ENCODE results near the gene FASTKD3.
"Not testable (repeated sequence)": the region's sequence is repeated elsewhere in the genome, so short reads cannot be mapped to it uniquely, and the experiment has no call there.

FASTKD3 gene

GRCh38 chr5:7868773-7869473, at the start of gene FASTKD3, which contains the start of gene MTRR:
Gene FASTKD3 (minus strand): TSS chr5:7869031. CDS start chr5:7868083, 948 bp downstream.
Gene MTRR (plus strand): TSS chr5:7869148. CDS start chr5:7870795, 1,647 bp downstream.
- Histone ChIP-seq H3K4me3 (ENCODE audit: low read depth, low read length, poor library complexity, severe bottlenecking) (peak within 1 kb of the TSS; percentile 99), H3K9ac (ENCODE audit: low read length) (peak within 1 kb of the TSS; percentile 98), H3K79me2 (ENCODE audit: insufficient read depth, low read length) (peaks cover 71% of the 10 kb centered on the region)

GRCh38 chr5:7917130-7918123, 48.6 kb upstream of the FASTKD3 start:
- Histone ChIP-seq H3K27me3 (ENCODE audit: insufficient read depth, low read length) (no peaks in the 10 kb centered on the region), H3K9ac (ENCODE audit: low read length) (no peak overlapping the region), H3K36me3 (ENCODE audit: insufficient read depth, low read length) (no peaks in the 10 kb centered on the region), H3K79me2 (ENCODE audit: insufficient read depth, low read length) (no peaks in the 10 kb centered on the region), H2AFZ (ENCODE audit: low read length) (no peak overlapping the region), H3K4me3 (ENCODE audit: low read depth, low read length, poor library complexity, severe bottlenecking) (no peak overlapping the region), H4K20me1 (ENCODE audit: insufficient read depth, low read length) (no peaks in the 10 kb centered on the region), H3K4me1 (ENCODE audit: insufficient read depth, low read length, severe bottlenecking) (no peaks in the 10 kb centered on the region), H3K9me3 (ENCODE audit: low read length) (no peaks in the 10 kb centered on the region), H3K4me2 (ENCODE audit: low read length) (no peak overlapping the region), H3K9me2 (ENCODE audit: low read depth, low read length) (no peaks in the 10 kb centered on the region), H3F3A (ENCODE audit: insufficient read depth, low read length) (no peaks in the 10 kb centered on the region), H3K27ac (ENCODE audit: low read depth, low read length, poor library complexity, severe bottlenecking) (no peak overlapping the region)
- no peak for TF ChIP-seq CTCF (IDR thresholded peaks at IDR 0.05; ENCODE audit: low read length)

More at GRCh38 chr5:7868773-7869473, at the start of gene FASTKD3, which contains the start of gene MTRR:
- H3K4me2 ChIP-seq (ENCODE audit: low read length), result peak within 1 kb of the TSS; percentile 93
- TF ChIP-seq CTCF (IDR thresholded peaks at IDR 0.05; ENCODE audit: low read length), result no peak
- no peak for TF ChIP-seq EZH2 (IDR thresholded peaks at IDR 0.05; ENCODE audit: borderline replicate concordance, low read length)
- H3K27me3 ChIP-seq (ENCODE audit: insufficient read depth, low read length), result no peaks in the 10 kb centered on the region
- peaks cover 56% of the 10 kb centered on the region for H3K36me3 ChIP-seq (ENCODE audit: insufficient read depth, low read length)
- peaks cover 53% of the 10 kb centered on the region for H3K4me1 ChIP-seq (ENCODE audit: insufficient read depth, low read length, severe bottlenecking)
- no peak within 1 kb of the TSS for H3K27ac ChIP-seq (ENCODE audit: low read depth, low read length, poor library complexity, severe bottlenecking)
- H2AFZ ChIP-seq (ENCODE audit: low read length), result peak within 1 kb of the TSS; percentile 34; the same call in 1 of the 2 replicates
- no peaks in the 10 kb centered on the region for H3K9me2 ChIP-seq (ENCODE audit: low read depth, low read length)
- H3F3A ChIP-seq (ENCODE audit: insufficient read depth, low read length), result no peaks in the 10 kb centered on the region
- H4K20me1 ChIP-seq (ENCODE audit: insufficient read depth, low read length), result peaks cover 2% of the 10 kb centered on the region; the same call in 1 of the 2 replicates
- H3K9me3 ChIP-seq (ENCODE audit: low read length), result no peaks in the 10 kb centered on the region

GRCh38 chr5:7916171-7916804, 47.5 kb upstream of the FASTKD3 start:
- H3F3A ChIP-seq (ENCODE audit: insufficient read depth, low read length), result no peaks in the 10 kb centered on the region
- no peaks in the 10 kb centered on the region for H3K4me1 ChIP-seq (ENCODE audit: insufficient read depth, low read length, severe bottlenecking)
- H3K79me2 ChIP-seq (ENCODE audit: insufficient read depth, low read length), result no peaks in the 10 kb centered on the region
- H3K27ac ChIP-seq (ENCODE audit: low read depth, low read length, poor library complexity, severe bottlenecking), result no peak overlapping the region
- no peaks in the 10 kb centered on the region for H3K9me2 ChIP-seq (ENCODE audit: low read depth, low read length)
- no peaks in the 10 kb centered on the region for H3K27me3 ChIP-seq (ENCODE audit: insufficient read depth, low read length)
- TF ChIP-seq CTCF (IDR thresholded peaks at IDR 0.05; ENCODE audit: low read length) (no peak), EZH2 (IDR thresholded peaks at IDR 0.05; ENCODE audit: borderline replicate concordance, low read length) (no peak)
- H3K36me3 ChIP-seq (ENCODE audit: insufficient read depth, low read length), result no peaks in the 10 kb centered on the region
- H4K20me1 ChIP-seq (ENCODE audit: insufficient read depth, low read length), result no peaks in the 10 kb centered on the region
- no peaks in the 10 kb centered on the region for H3K9me3 ChIP-seq (ENCODE audit: low read length)
- H3K4me3 ChIP-seq (ENCODE audit: low read depth, low read length, poor library complexity, severe bottlenecking), result no peak overlapping the region
- no peak overlapping the region for H3K4me2 ChIP-seq (ENCODE audit: low read length)
- H2AFZ ChIP-seq (ENCODE audit: low read length), result no peak overlapping the region
- no peak overlapping the region for H3K9ac ChIP-seq (ENCODE audit: low read length)

- not testable (repeated sequence) for H3K4me3 ChIP-seq (ENCODE audit: low read depth, low read length, poor library complexity, severe bottlenecking); H3F3A ChIP-seq (ENCODE audit: insufficient read depth, low read length); H3K27me3 ChIP-seq (ENCODE audit: insufficient read depth, low read length); H3K79me2 ChIP-seq (ENCODE audit: insufficient read depth, low read length); H2AFZ ChIP-seq (ENCODE audit: low read length); H3K27ac ChIP-seq (ENCODE audit: low read depth, low read length, poor library complexity, severe bottlenecking); H4K20me1 ChIP-seq (ENCODE audit: insufficient read depth, low read length); H3K9me3 ChIP-seq (ENCODE audit: low read length); H3K9me2 ChIP-seq (ENCODE audit: low read depth, low read length); H3K4me2 ChIP-seq (ENCODE audit: low read length); H3K4me1 ChIP-seq (ENCODE audit: insufficient read depth, low read length, severe bottlenecking); H3K9ac ChIP-seq (ENCODE audit: low read length)
- H3K36me3 ChIP-seq (ENCODE audit: insufficient read depth, low read length), result peaks cover 22% of the 10 kb centered on the region
These were observed 42.6 kb upstream of the FASTKD3 start for GRCh38 chr5:7911429-7911771.
